NT2/D1 (cell line): ENCODE measurements around the gene APIP.

Experiments
- SUZ12 ChIP-seq: IDR thresholded peaks from 2 replicates; pipeline ENCODE4 v1.6.1; 2011; ENCODE audit not compliant: insufficient read length, insufficient read depth; ENCODE audit errors: extremely low read depth
- YY1 ChIP-seq: IDR thresholded peaks from 2 replicates; pipeline ENCODE4 v1.6.1; 2011; ENCODE audit not compliant: insufficient read length, insufficient read depth
- ZNF274 ChIP-seq: IDR thresholded peaks from 2 replicates; pipeline ENCODE4 v1.6.1; 2011; ENCODE audit warnings: mild to moderate bottlenecking, low read depth, low read length

- TF ChIP-seq YY1 (no peak), ZNF274 (no peak), SUZ12 (no peak)
These were observed 79.0 kb downstream of the APIP start for GRCh38 chr11:34836958-34837856.
